Neuronal stem cell (in vitro differentiated cells): ENCODE measurements around the gene PPP1R8. TPM values are rescaled to one million over a fixed set of nuclear protein-coding genes. Genes with fewer than 3 reads are reported as not detected.

Experiments
- DNase-seq: peaks from one replicate; pipeline ENCODE4 v3.0.0-alpha.2; 2013; ENCODE audit warnings: low spot score
- H2AFZ ChIP-seq: one replicate; pipeline ENCODE4 v1.6.1; 2013; ENCODE audit warnings: mild to moderate bottlenecking, low read length, inconsistent platforms
- H2AK5ac ChIP-seq: 2 replicates; pipeline ENCODE4 v1.6.1; 2013; ENCODE audit warnings: low read depth, mild to moderate bottlenecking, inconsistent platforms, low read length, moderate library complexity, mixed read lengths
- H2BK120ac ChIP-seq: 2 replicates; pipeline ENCODE4 v1.6.1; 2013; ENCODE audit warnings: low read depth, mild to moderate bottlenecking, inconsistent platforms, low read length, moderate library complexity, mixed read lengths
- H2BK12ac ChIP-seq: one replicate; pipeline ENCODE4 v1.6.1; 2013; ENCODE audit warnings: low read length, inconsistent platforms
- H2BK15ac ChIP-seq: 2 replicates; pipeline ENCODE4 v1.6.1; 2013; ENCODE audit warnings: mild to moderate bottlenecking, low read length, inconsistent platforms, mixed read lengths
- H2BK5ac ChIP-seq: one replicate; pipeline ENCODE4 v1.6.1; 2013; ENCODE audit warnings: inconsistent platforms, mild to moderate bottlenecking, low read length, moderate library complexity
- H3K14ac ChIP-seq: one replicate; pipeline ENCODE4 v1.6.1; 2013; ENCODE audit warnings: low read length, inconsistent platforms
- H3K18ac ChIP-seq: 2 replicates; pipeline ENCODE4 v1.6.1; 2013; ENCODE audit warnings: low read length, inconsistent platforms
- H3K23ac ChIP-seq: 2 replicates; pipeline ENCODE4 v1.6.1; 2013; ENCODE audit warnings: low read depth, mild to moderate bottlenecking, mixed read lengths, low read length, inconsistent platforms; ENCODE audit not compliant: poor library complexity
- H3K27ac ChIP-seq: replicated peaks from 3 replicates; pipeline ENCODE4 v1.5.1; 2013; ENCODE audit warnings: low read length, inconsistent platforms
- H3K27me3 ChIP-seq, 3 experiments: 2 replicates each; pipeline ENCODE4 v1.6.1; 2013; ENCODE audit warnings: low read length in 3 of 3, mild to moderate bottlenecking in 2 of 3, inconsistent platforms in 1 of 3, low read depth in 1 of 3, mixed read lengths in 1 of 3, moderate library complexity in 1 of 3; ENCODE audit not compliant: control insufficient read depth in 3 of 3, insufficient read depth in 3 of 3
- H3K36me3 ChIP-seq, 2 donors: replicated peaks in 1 of 2; 2 replicates each; pipeline ENCODE4 v1.6.1; 2013; ENCODE audit warnings: low read length in 2 of 2; ENCODE audit not compliant: control insufficient read depth in 2 of 2, insufficient read depth in 2 of 2
- H3K4ac ChIP-seq: 2 replicates; pipeline ENCODE4 v1.6.1; 2013; ENCODE audit warnings: inconsistent platforms, mild to moderate bottlenecking, low read length, moderate library complexity
- H3K4me1 ChIP-seq, 2 donors: 1 replicate in 1 of 2; 2 replicates in 1 of 2; pipeline ENCODE4 v1.6.1; 2013; ENCODE audit warnings: low read length in 2 of 2, low read depth in 1 of 2; ENCODE audit not compliant: control insufficient read depth in 2 of 2, insufficient read depth in 1 of 2
- H3K4me2 ChIP-seq: one replicate; pipeline ENCODE4 v1.6.1; 2013; ENCODE audit warnings: mild to moderate bottlenecking, low read length, inconsistent platforms; ENCODE audit not compliant: insufficient read depth, poor library complexity, severe bottlenecking
- H3K4me3 ChIP-seq, 2 donors: 2 replicates each; pipeline ENCODE4 v1.5.1; 2013; ENCODE audit warnings: low read length in 2 of 2, mild to moderate bottlenecking in 2 of 2, inconsistent platforms in 1 of 2, moderate library complexity in 1 of 2
- H3K79me1 ChIP-seq: one replicate; pipeline ENCODE4 v1.6.1; 2013; ENCODE audit warnings: low read depth, mild to moderate bottlenecking, inconsistent platforms, low read length, moderate library complexity
- H3K9ac ChIP-seq: one replicate; pipeline ENCODE4 v1.6.1; 2013; ENCODE audit warnings: mild to moderate bottlenecking, low read depth, low read length, inconsistent platforms; ENCODE audit not compliant: poor library complexity
- H3K9me3 ChIP-seq, 2 donors: replicated peaks in 1 of 2; 2 replicates each; pipeline versions ENCODE3 to v1.6.1; 2013; ENCODE audit warnings: low read length in 2 of 2, mild to moderate bottlenecking in 2 of 2, inconsistent platforms in 1 of 2, low read depth in 1 of 2, mixed read lengths in 1 of 2, moderate library complexity in 1 of 2; ENCODE audit not compliant: control insufficient read depth in 2 of 2, insufficient read depth in 1 of 2
- H4K8ac ChIP-seq: one replicate; pipeline ENCODE4 v1.6.1; 2013; ENCODE audit warnings: low read depth, mild to moderate bottlenecking, inconsistent platforms, low read length, moderate library complexity
- H4K91ac ChIP-seq: one replicate; pipeline ENCODE4 v1.6.1; 2013; ENCODE audit warnings: low read length, low read depth, mild to moderate bottlenecking, inconsistent platforms; ENCODE audit not compliant: poor library complexity
- WGBS, 2 donors: extraction: QIAGEN DNeasy Blood & Tissue Kit; methylation state at CpG; one replicate each; pipeline ENCODE4 v1.1.7; 2013; ENCODE audit warnings: missing lambda C conversion rate in 2 of 2, mixed read lengths in 1 of 2; ENCODE audit not compliant: insufficient read length in 2 of 2, insufficient replicate concordance in 1 of 2; ENCODE audit errors: extremely low coverage in 2 of 2; 5-methylcytosine and 5-hydroxymethylcytosine counted together
- polyA plus RNA-seq, 2 experiments: library from polyadenylated mRNA; stranded (reverse); fragments of 200-250 nt; gene quantifications; one replicate each; pipeline ENCODE4 v1.2.3, GENCODE V29; 2013

The PPP1R8 gene
- polyA plus RNA-seq (2013, experiment 1 of 2), result 48.8 TPM
- polyA plus RNA-seq (2013, experiment 2 of 2), result 47.3 TPM

- no CpG with 5 or more reads among the region's 60 CpGs for WGBS, 2 donors
- DNase-seq, result peak; percentile 89
Measured at GRCh38 chr1:27830621-27831440, at the start of gene PPP1R8. Gene PPP1R8 (plus strand): TSS chr1:27830782. CDS start chr1:27830836, 54 bp downstream.

GRCh38 chr1:27782950-27783349, 47.6 kb upstream of the PPP1R8 start:
- Histone ChIP-seq H3K4me3 (no peak overlapping the region), H3K27ac (no peak overlapping the region), H4K8ac (no peak overlapping the region), H3K9ac (no peak overlapping the region), H2BK120ac (no peak overlapping the region), H3K4me1 (no peaks in the 10 kb centered on the region), H4K91ac (no peak overlapping the region), H3K36me3 (no peaks in the 10 kb centered on the region), H3K4me2 (no peak overlapping the region), H2BK5ac (no peak overlapping the region), H2AFZ (no peak overlapping the region), H3K18ac (no peak overlapping the region), H2AK5ac (no peak overlapping the region), H3K14ac (no peak overlapping the region), H3K4ac (no peak overlapping the region), H3K27me3 (no peaks in the 10 kb centered on the region), H2BK12ac (no peak overlapping the region), H2BK15ac (no peak overlapping the region), H3K9me3 (no peaks in the 10 kb centered on the region), H3K23ac (no peak overlapping the region), H3K79me1 (peaks cover 4% of the 10 kb centered on the region)
- no peak for DNase-seq
- WGBS, 2 donors, result no CpG with 5 or more reads among the region's 3 CpGs

More at GRCh38 chr1:27830621-27831440, at the start of gene PPP1R8:
- Histone ChIP-seq H2AK5ac (peak within 1 kb of the TSS; percentile 78), H3K9me3 (no peaks in the 10 kb centered on the region), H2AFZ (peak within 1 kb of the TSS; percentile 88), H4K91ac (no peak within 1 kb of the TSS), H3K18ac (peak within 1 kb of the TSS; percentile 92), H3K27me3 (no peaks in the 10 kb centered on the region), H3K14ac (peak within 1 kb of the TSS; percentile 77), H3K4me1 (peaks cover 4 to 6% of the 10 kb centered on the region in 2 donors), H2BK5ac (peak within 1 kb of the TSS; percentile 55), H3K36me3 (peaks cover 2 to 36% of the 10 kb centered on the region in 2 donors), H2BK12ac (no peak within 1 kb of the TSS), H3K9ac (peak within 1 kb of the TSS; percentile 90), H3K27ac (peak within 1 kb of the TSS; percentile 94), H3K79me1 (peaks cover 3% of the 10 kb centered on the region), H2BK120ac (peak within 1 kb of the TSS; percentile 19), H3K4ac (peak within 1 kb of the TSS; percentile 26), H4K8ac (no peak within 1 kb of the TSS), H3K4me2 (peak within 1 kb of the TSS; percentile 63), H3K23ac (peak within 1 kb of the TSS; percentile 98), H2BK15ac (peak within 1 kb of the TSS; percentile 23), H3K4me3 (peak within 1 kb of the TSS; percentile 92 to 93)

GRCh38 chr1:27784700-27785099, 45.9 kb upstream of the PPP1R8 start:
- Histone ChIP-seq H3K4me3 (no peak overlapping the region), H3K27ac (no peak overlapping the region), H3K18ac (no peak overlapping the region), H3K14ac (no peak overlapping the region), H2AFZ (no peak overlapping the region), H2BK12ac (no peak overlapping the region), H2BK120ac (no peak overlapping the region), H2AK5ac (no peak overlapping the region), H4K91ac (no peak overlapping the region), H3K4me2 (no peak overlapping the region), H2BK15ac (no peak overlapping the region), H3K27me3 (no peaks in the 10 kb centered on the region), H2BK5ac (no peak overlapping the region), H3K4ac (no peak overlapping the region), H3K9me3 (no peaks in the 10 kb centered on the region), H3K79me1 (no peaks in the 10 kb centered on the region), H3K4me1 (no peaks in the 10 kb centered on the region), H3K36me3 (peaks cover 0 to 4% of the 10 kb centered on the region in 2 donors), H3K9ac (no peak overlapping the region), H4K8ac (no peak overlapping the region), H3K23ac (no peak overlapping the region)
- no CpG with 5 or more reads among the region's 1 CpG for WGBS, 2 donors
- no peak for DNase-seq

GRCh38 chr1:27785781-27786455, 44.7 kb upstream of the PPP1R8 start:
- H3K14ac ChIP-seq, result no peak overlapping the region
- no peak overlapping the region for H2BK12ac ChIP-seq
- H2BK120ac ChIP-seq, result no peak overlapping the region
- H4K91ac ChIP-seq, result no peak overlapping the region
- H2AK5ac ChIP-seq, result no peak overlapping the region
- no peak overlapping the region for H3K4me2 ChIP-seq
- no peak for DNase-seq
- H3K36me3 ChIP-seq, result peaks cover 0 to 11% of the 10 kb centered on the region in 2 donors
- no peak overlapping the region for H3K4me3 ChIP-seq
- H3K27me3 ChIP-seq, result no peaks in the 10 kb centered on the region
- no peak overlapping the region for H2BK15ac ChIP-seq
- H3K9ac ChIP-seq, result no peak overlapping the region
- H4K8ac ChIP-seq, result no peak overlapping the region
- no peaks in the 10 kb centered on the region for H3K79me1 ChIP-seq
- no peak overlapping the region for H3K4ac ChIP-seq
- H3K4me1 ChIP-seq, result no peaks in the 10 kb centered on the region
- no peak overlapping the region for H3K23ac ChIP-seq
- no peak overlapping the region for H3K18ac ChIP-seq
- H2BK5ac ChIP-seq, result no peak overlapping the region
- H3K27ac ChIP-seq, result no peak overlapping the region
- no peak overlapping the region for H2AFZ ChIP-seq
- no peaks in the 10 kb centered on the region for H3K9me3 ChIP-seq
